GM21381 (cell line): ENCODE results near the gene PACSIN1.
"Not testable (repeated sequence)": the region's sequence is repeated elsewhere in the genome, so short reads cannot be mapped to it uniquely, and the experiment has no call there.

Experiments
- ATAC-seq: cut with Tn5 transposase; IDR thresholded peaks from one replicate; pipeline ENCODE4 v1.9.1; 2021; ENCODE audit warnings: mild to moderate bottlenecking, moderate library complexity; ENCODE audit not compliant: unreplicated experiment

Gene PACSIN1

GRCh38 chr6:34484899-34485298, 19.0 kb downstream of the PACSIN1 start:
- no peak for ATAC-seq

- no peak for ATAC-seq
Measured at GRCh38 chr6:34485321-34486060, 19.6 kb downstream of the PACSIN1 start.

GRCh38 chr6:34486106-34486740, 20.3 kb downstream of the PACSIN1 start:
- no peak for ATAC-seq

GRCh38 chr6:34486886-34487285, 21.0 kb downstream of the PACSIN1 start:
- not testable (repeated sequence) for ATAC-seq

- no peak for ATAC-seq
Measured at GRCh38 chr6:34487536-34487935, 21.7 kb downstream of the PACSIN1 start.

- no peak for ATAC-seq
Measured at GRCh38 chr6:34489207-34489805, 23.4 kb downstream of the PACSIN1 start.

GRCh38 chr6:34490390-34491090, 24.7 kb downstream of the PACSIN1 start:
- ATAC-seq = no peak

- ATAC-seq = no peak
Measured at GRCh38 chr6:34491091-34491430, 25.2 kb downstream of the PACSIN1 start.

- no peak for ATAC-seq
Measured at GRCh38 chr6:34493344-34493743, 27.5 kb downstream of the PACSIN1 start.

GRCh38 chr6:34494973-34495372, 29.1 kb downstream of the PACSIN1 start:
- no peak for ATAC-seq

- ATAC-seq = no peak
Measured at GRCh38 chr6:34496103-34496685, 30.3 kb downstream of the PACSIN1 start.

GRCh38 chr6:34497411-34497810, 31.5 kb downstream of the PACSIN1 start:
- ATAC-seq = no peak

GRCh38 chr6:34506718-34507117, 40.8 kb downstream of the PACSIN1 start:
- no peak for ATAC-seq

GRCh38 chr6:34508425-34508824, 42.5 kb downstream of the PACSIN1 start:
- no peak for ATAC-seq

GRCh38 chr6:34509782-34510181, 43.9 kb downstream of the PACSIN1 start:
- no peak for ATAC-seq

GRCh38 chr6:34510299-34510698, 44.4 kb downstream of the PACSIN1 start:
- no peak for ATAC-seq

- ATAC-seq = no peak
Measured at GRCh38 chr6:34511214-34511914, 45.5 kb downstream of the PACSIN1 start.

- no peak for ATAC-seq
Measured at GRCh38 chr6:34511915-34512737, 46.2 kb downstream of the PACSIN1 start.

GRCh38 chr6:34512738-34513115, 46.9 kb downstream of the PACSIN1 start:
- ATAC-seq = no peak

GRCh38 chr6:34513646-34514045, 47.8 kb downstream of the PACSIN1 start:
- no peak for ATAC-seq
